Activated B cell treated with CpG ODN at 0.5 μM for 24 hours (primary cell): ENCODE measurements around the gene DNAJB8. TPM values are rescaled to one million over a fixed set of nuclear protein-coding genes. Genes with fewer than 3 reads are reported as not detected.

Experiments used
- ATAC-seq: fragments of 200-7000 bp; cut with Tn5 transposase; one replicate; pipeline ENCODE4 v1.10.0; 2021; ENCODE audit warnings: low read depth, mild to moderate bottlenecking, moderate library complexity
- CTCF ChIA-PET: fragments of 350-600 bp; sonication (Branson Sonifier 250); formaldehyde crosslinking; loops from one replicate; lab custom pipeline; 2021; ENCODE audit warnings: antibody characterized with exemption; lab: Charles Lee
- POLR2A ChIA-PET: fragments of 350-600 bp; sonication (Branson Sonifier 250); formaldehyde crosslinking; loops from one replicate; lab custom pipeline; 2021; ENCODE audit warnings: antibody characterized with exemption; lab: Charles Lee
- DNase-seq: peaks from one replicate; pipeline ENCODE4 v3.0.0; 2022
- H3K27ac Mint-ChIP-seq: one replicate; pipeline ENCODE4 v1.8.0; 2020; ENCODE audit warnings: mixed read lengths
- H3K27me3 Mint-ChIP-seq: one replicate; pipeline ENCODE4 v1.8.0; 2021; ENCODE audit warnings: mixed read lengths
- H3K36me3 Mint-ChIP-seq: one replicate; pipeline ENCODE4 v1.8.0; 2021; ENCODE audit warnings: low read depth, mixed read lengths
- H3K4me1 Mint-ChIP-seq: one replicate; pipeline ENCODE4 v1.8.0; 2021; ENCODE audit warnings: mixed read lengths
- H3K4me3 Mint-ChIP-seq: one replicate; pipeline ENCODE4 v1.8.0; 2020; ENCODE audit warnings: mild to moderate bottlenecking, mixed read lengths
- H3K9me3 Mint-ChIP-seq: one replicate; pipeline ENCODE4 v1.8.0; 2020; ENCODE audit warnings: mixed read lengths
- CTCF ChIP-seq: fragments of 200-600 bp; IDR thresholded peaks from one replicate; pipeline ENCODE4 v1.8.0; 2022; ENCODE audit warnings: antibody characterized with exemption, mild to moderate bottlenecking
- intact Hi-C: fragments of 100-400 bp; cut with micrococcal nuclease; formaldehyde crosslinking; loops from one replicate; pipeline ENCODE4 v1.15.1; 2024
- total RNA-seq: library from RNA; stranded (reverse); gene quantifications from 2 replicates; pipeline ENCODE4 v1.2.3, GENCODE V29; 2022

Gene DNAJB8
- total RNA-seq, 1 donor from 2014 or later, result not detected

GRCh38 chr3:128453501-128454309, 13.0 kb downstream of the DNAJB8 start:
- no peak for TF ChIP-seq CTCF
- intact Hi-C loops, result no loop called here
- Mint-ChIP-seq H3K4me1 (peaks cover 2% of the 10 kb centered on the region), H3K9me3 (no peaks in the 10 kb centered on the region), H3K27ac (no peak overlapping the region), H3K36me3 (no peaks in the 10 kb centered on the region), H3K27me3 (peaks cover 43% of the 10 kb centered on the region), H3K4me3 (no peak overlapping the region)
- DNase-seq (no peak), ATAC-seq (no peak)
- POLR2A ChIA-PET, result no interaction called here
- CTCF ChIA-PET, result no interaction called here

- Mint-ChIP-seq H3K27ac (no peak overlapping the region), H3K4me3 (no peak overlapping the region), H3K4me1 (peaks cover 6% of the 10 kb centered on the region), H3K27me3 (peaks cover 45% of the 10 kb centered on the region), H3K9me3 (no peaks in the 10 kb centered on the region), H3K36me3 (no peaks in the 10 kb centered on the region)
- ChIA-PET CTCF (no interaction called here), POLR2A (no interaction called here)
- no peak for ATAC-seq
- intact Hi-C loops, result no loop called here
- no peak for TF ChIP-seq CTCF
- no peak for DNase-seq
Measured at GRCh38 chr3:128452678-128453275, 13.9 kb downstream of the DNAJB8 start.

- ChIA-PET CTCF (no interaction called here), POLR2A (no interaction called here)
- Mint-ChIP-seq H3K27ac (no peak overlapping the region), H3K27me3 (peaks cover 41% of the 10 kb centered on the region), H3K9me3 (no peaks in the 10 kb centered on the region), H3K4me3 (no peak overlapping the region), H3K36me3 (no peaks in the 10 kb centered on the region), H3K4me1 (peaks cover 6% of the 10 kb centered on the region)
- TF ChIP-seq CTCF, result no peak
- ATAC-seq (no peak), DNase-seq (no peak)
- intact Hi-C loops, result no loop called here
Measured at GRCh38 chr3:128452120-128452519, 14.6 kb downstream of the DNAJB8 start.

- DNase-seq (no peak), ATAC-seq (no peak)
- TF ChIP-seq CTCF, result no peak
- Mint-ChIP-seq H3K36me3 (no peaks in the 10 kb centered on the region), H3K27me3 (peaks cover 23% of the 10 kb centered on the region), H3K4me3 (no peak overlapping the region), H3K9me3 (peaks cover 7% of the 10 kb centered on the region), H3K4me1 (peaks cover 6% of the 10 kb centered on the region), H3K27ac (no peak overlapping the region)
- POLR2A ChIA-PET, result no interaction called here
- CTCF ChIA-PET, result no interaction called here
- intact Hi-C loops, result no loop called here
Measured at GRCh38 chr3:128449111-128449638, 17.5 kb downstream of the DNAJB8 start.

- TF ChIP-seq CTCF, result no peak
- H3K27me3 Mint-ChIP-seq, result peaks cover 24% of the 10 kb centered on the region
- DNase-seq, result no peak
- H3K36me3 Mint-ChIP-seq, result no peaks in the 10 kb centered on the region
- no peak for ATAC-seq
- H3K9me3 Mint-ChIP-seq, result peaks cover 7% of the 10 kb centered on the region
- no peak overlapping the region for H3K4me3 Mint-ChIP-seq
- CTCF ChIA-PET, result no interaction called here
- H3K27ac Mint-ChIP-seq, result no peak overlapping the region
- POLR2A ChIA-PET, result no interaction called here
- H3K4me1 Mint-ChIP-seq, result peaks cover 6% of the 10 kb centered on the region
- intact Hi-C loops, result no loop called here
Measured at GRCh38 chr3:128448491-128448890, 18.2 kb downstream of the DNAJB8 start.
